B cell (primary cell): Measurements from ENCODE around the gene PPP1R14B. TPM values are rescaled to one million over a fixed set of nuclear protein-coding genes. Genes with fewer than 3 reads are reported as not detected.

ENCODE experiments used
- ATAC-seq: fragments of 200-7000 bp; cut with Tn5 transposase; one replicate; pipeline ENCODE4 v1.10.0; 2021; ENCODE audit warnings: low read depth, mild to moderate bottlenecking, moderate number of reproducible peaks, moderate library complexity
- CTCF ChIA-PET: fragments of 350-600 bp; sonication (Branson Sonifier 250); formaldehyde crosslinking; loops from one replicate; lab custom pipeline; 2021; ENCODE audit warnings: antibody characterized with exemption, inconsistent platforms; lab: Charles Lee
- POLR2A ChIA-PET: fragments of 350-600 bp; sonication (Branson Sonifier 250); formaldehyde crosslinking; loops from one replicate; lab custom pipeline; 2021; ENCODE audit warnings: antibody characterized with exemption; lab: Charles Lee
- DNase-seq: peaks from one replicate; pipeline ENCODE4 v3.0.0; 2013
- H2AFZ ChIP-seq: 2 replicates; pipeline ENCODE4 v1.6.1; 2012; ENCODE audit warnings: mild to moderate bottlenecking, low read depth, low read length; ENCODE audit not compliant: insufficient read depth, poor library complexity, severe bottlenecking
- H3K27ac ChIP-seq, 2 donors: 1 replicate in 1 of 2; 2 replicates in 1 of 2; pipeline ENCODE4 v1.5.1; 2012 to 2013; ENCODE audit warnings: low read length in 2 of 2, mild to moderate bottlenecking in 2 of 2, moderate library complexity in 1 of 2
- H3K27me3 ChIP-seq, 4 experiments: fragments of 200-600 bp in 1 of 4; sonication (generic) in 1 of 4; replicated peaks in 1 of 4; 1 replicate in 2 of 4; 2 replicates in 2 of 4; pipeline versions ENCODE4 v1.6.1 to v1.7.0; 2013 to 2016; ENCODE audit warnings: low read length in 3 of 4, mild to moderate bottlenecking in 2 of 4, mixed read lengths in 1 of 4, moderate library complexity in 1 of 4; ENCODE audit not compliant: insufficient read depth in 4 of 4, control insufficient read depth in 3 of 4; ENCODE audit errors: control extremely low read depth in 1 of 4
- H3K36me3 ChIP-seq, 2 experiments: replicated peaks in 1 of 2; 1 replicate in 1 of 2; 2 replicates in 1 of 2; pipeline versions ENCODE4 v1.6.1 to v1.7.1; 2013; ENCODE audit warnings: low read length in 1 of 2; ENCODE audit not compliant: insufficient read depth in 2 of 2, control insufficient read depth in 1 of 2; ENCODE audit errors: control extremely low read depth in 1 of 2, extremely low read depth in 1 of 2
- H3K4me1 ChIP-seq, 2 donors: fragments of 200-600 bp in 1 of 2; sonication (generic) in 1 of 2; 1 replicate in 1 of 2; 2 replicates in 1 of 2; pipeline versions ENCODE4 v1.5.1 to v1.6.1; 2013 to 2017; ENCODE audit warnings: low read length in 2 of 2; ENCODE audit not compliant: control insufficient read depth in 2 of 2, insufficient read depth in 2 of 2
- H3K4me2 ChIP-seq: replicated peaks from 2 replicates; pipeline ENCODE3; 2012; ENCODE audit warnings: mild to moderate bottlenecking, low read depth, low read length; ENCODE audit not compliant: poor library complexity, severe bottlenecking
- H3K4me3 ChIP-seq, 5 experiments: fragments of 200-600 bp in 1 of 5; sonication (generic) in 1 of 5; 1 replicate in 3 of 5; 2 replicates in 2 of 5; pipeline versions ENCODE4 v1.5.1 to v1.7.0; 2011 to 2016; ENCODE audit warnings: low read length in 4 of 5, mild to moderate bottlenecking in 4 of 5, low read depth in 2 of 5, control low read depth in 1 of 5, moderate library complexity in 1 of 5; ENCODE audit not compliant: insufficient read depth in 1 of 5; ENCODE audit errors: control extremely low read depth in 1 of 5, extremely low read depth in 1 of 5
- H3K79me2 ChIP-seq: fragments of 200-600 bp; sonication (generic); one replicate; pipeline ENCODE4 v1.6.0; 2016; ENCODE audit warnings: low read length; ENCODE audit not compliant: control insufficient read depth, insufficient read depth
- H3K9ac ChIP-seq: fragments of 200-600 bp; sonication (generic); 2 replicates; pipeline ENCODE4 v1.6.1; 2017; ENCODE audit warnings: mild to moderate bottlenecking, low read length, moderate library complexity
- H3K9me3 ChIP-seq, 3 donors: one replicate each; pipeline versions ENCODE4 v1.6.1 to v1.7.1; 2013; ENCODE audit warnings: low read length in 2 of 3; ENCODE audit not compliant: control insufficient read depth in 2 of 3, insufficient read depth in 1 of 3; ENCODE audit errors: control extremely low read depth in 1 of 3
- H4K20me1 ChIP-seq: 2 replicates; pipeline ENCODE4 v1.6.0; 2012; ENCODE audit warnings: mild to moderate bottlenecking, low read length; ENCODE audit not compliant: insufficient read depth, control insufficient read depth, poor library complexity, severe bottlenecking
- H3K27ac Mint-ChIP-seq: one replicate; pipeline ENCODE4 v1.8.0; 2021; ENCODE audit warnings: mixed read lengths
- H3K27me3 Mint-ChIP-seq: one replicate; pipeline ENCODE4 v1.8.0; 2021; ENCODE audit warnings: mixed read lengths
- H3K4me1 Mint-ChIP-seq: one replicate; pipeline ENCODE4 v1.8.0; 2021; ENCODE audit warnings: mixed read lengths
- H3K4me3 Mint-ChIP-seq: one replicate; pipeline ENCODE4 v1.8.0; 2021; ENCODE audit warnings: mixed read lengths
- H3K9me3 Mint-ChIP-seq: one replicate; pipeline ENCODE4 v1.8.0; 2022; ENCODE audit warnings: mixed read lengths; ENCODE audit not compliant: insufficient read depth
- CTCF ChIP-seq: fragments of 200-600 bp; IDR thresholded peaks from one replicate; pipeline ENCODE4 v1.8.0; 2022; ENCODE audit warnings: antibody characterized with exemption, mild to moderate bottlenecking
- EZH2 ChIP-seq: IDR thresholded peaks from 2 replicates; pipeline ENCODE4 v1.6.1; 2012; ENCODE audit warnings: borderline replicate concordance, low read depth, mild to moderate bottlenecking, moderate library complexity, low read length; ENCODE audit not compliant: insufficient read depth, poor library complexity, severe bottlenecking
- WGBS: methylation state at CpG from one replicate; pipeline ENCODE4 v1.1.5; 2013; ENCODE audit warnings: missing lambda C conversion rate; ENCODE audit not compliant: insufficient coverage; 5-methylcytosine and 5-hydroxymethylcytosine counted together
- intact Hi-C: fragments of 100-400 bp; cut with micrococcal nuclease; formaldehyde crosslinking; loops from one replicate; pipeline ENCODE4 v1.10.0; 2022
- polyA plus RNA-seq: library from polyadenylated mRNA; depleted of rRNA; stranded (reverse); fragments of >200 nt; gene quantifications from 2 replicates; pipeline ENCODE4 v1.2.3, GENCODE V29; 2012
- total RNA-seq, 2 donors: library from RNA; stranded (reverse); fragments of 120-200 nt in 1 of 2; gene quantifications; 1 replicate in 1 of 2; 2 replicates in 1 of 2; pipeline versions ENCODE4 v1.2.3 to v1.2.4, GENCODE V29; 2013 to 2022

The PPP1R14B gene
- total and polyA plus RNA-seq, 2 donors (not counting 1 experiment from before 2014, with no cell fraction given) = 41.2 to 51.0 TPM

- no peaks in the 10 kb centered on the region for H3K79me2 ChIP-seq
- H3K9ac ChIP-seq = no peak overlapping the region
- Mint-ChIP-seq H3K4me3 (no peak overlapping the region), H3K27me3 (no peaks in the 10 kb centered on the region), H3K9me3 (no peaks in the 10 kb centered on the region), H3K4me1 (no peaks in the 10 kb centered on the region), H3K27ac (no peak overlapping the region)
- DNase-seq (no peak), ATAC-seq (no peak)
- no peak overlapping the region for H3K27ac ChIP-seq
- H3K4me1 ChIP-seq = peaks cover 2 to 5% of the 10 kb centered on the region in 2 donors
- no peaks in the 10 kb centered on the region for H4K20me1 ChIP-seq
- POLR2A ChIA-PET = interaction anchor here (0.6 kb wide), 1 partner anchor 1457 kb away, joined by 4 read pairs; no protein-coding TSS in a partner anchor
- intact Hi-C loops = no loop called here
- H3K4me2 ChIP-seq = no peak overlapping the region
- H2AFZ ChIP-seq = no peak overlapping the region
- H3K36me3 ChIP-seq = no peaks in the 10 kb centered on the region
- WGBS = 93% methylated on average over 27 of the region's 29 CpGs
- no peaks in the 10 kb centered on the region for H3K27me3 ChIP-seq
- no peaks in the 10 kb centered on the region for H3K9me3 ChIP-seq
- CTCF ChIA-PET = interaction anchor here (1.2 to 1.4 kb wide), 2 partner anchors 57 to 59 kb away, joined by 3 to 4 read pairs; partner anchors contain the start of gene FERMT3
- no peak overlapping the region for H3K4me3 ChIP-seq
- TF ChIP-seq EZH2 = no peak
- no peak for TF ChIP-seq CTCF
Observed at GRCh38 chr11:64263021-64263946, 16.5 kb upstream of the PPP1R14B start.
